Stimulated activated CD4-positive, alpha-beta T cell treated with anti-CD3 and anti-CD28 coated beads, Interleukin-15, amount 100 ng/mL, for 1 hour (primary cell): ENCODE data around the gene BCAS3.
"Not testable (repeated sequence)": the region's sequence is repeated elsewhere in the genome, so short reads cannot be mapped to it uniquely, and the experiment has no call there.

Source experiments
- DNase-seq, 2 donors: peaks; one replicate each; pipeline ENCODE4 v3.0.0-alpha.2; 2020; ENCODE audit warnings: low read depth in 1 of 2, low spot score in 1 of 2

Gene BCAS3

DNA sequence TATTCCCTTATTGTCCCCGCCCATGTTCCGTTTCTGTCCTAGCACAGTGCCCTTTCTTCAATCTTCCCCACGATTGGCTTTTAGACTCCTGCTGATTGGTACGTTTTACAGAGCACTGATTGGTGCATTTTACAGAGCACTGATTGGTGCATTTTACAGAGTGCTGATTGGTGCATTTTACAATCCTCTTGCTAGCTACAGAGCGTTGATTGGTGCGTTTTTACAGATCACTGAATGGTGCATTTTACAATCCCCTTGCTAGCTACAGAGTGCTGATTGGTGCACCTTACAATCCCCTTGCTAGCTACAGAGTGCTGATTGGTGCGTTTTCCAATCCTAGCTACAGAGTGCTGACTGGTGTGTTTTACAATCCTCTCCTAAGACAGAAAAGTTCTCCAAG is 3.0 kb upstream of the BCAS3 start:
- DNase-seq, result not testable (repeated sequence)

DNA sequence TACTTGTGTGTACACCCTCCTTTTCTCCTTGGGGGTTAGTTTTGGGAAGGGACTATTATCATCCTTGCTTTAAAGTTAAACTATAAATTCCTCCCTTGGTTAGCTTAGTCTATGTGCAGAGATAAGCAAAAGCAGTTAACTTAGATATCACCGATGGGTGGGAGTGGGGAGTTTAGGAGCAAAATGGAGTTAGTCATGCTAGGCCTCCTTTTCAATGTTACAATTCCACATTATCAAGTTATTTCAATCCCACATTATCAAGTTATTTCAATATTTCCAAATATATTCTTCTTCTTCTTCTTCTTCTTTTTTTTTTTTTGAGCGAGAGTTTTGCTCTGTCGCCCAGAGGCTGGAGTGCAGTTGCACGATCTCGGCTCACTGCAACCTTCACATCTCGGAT is 1.7 kb upstream of the BCAS3 start:
- DNase-seq, result no peak

DNA sequence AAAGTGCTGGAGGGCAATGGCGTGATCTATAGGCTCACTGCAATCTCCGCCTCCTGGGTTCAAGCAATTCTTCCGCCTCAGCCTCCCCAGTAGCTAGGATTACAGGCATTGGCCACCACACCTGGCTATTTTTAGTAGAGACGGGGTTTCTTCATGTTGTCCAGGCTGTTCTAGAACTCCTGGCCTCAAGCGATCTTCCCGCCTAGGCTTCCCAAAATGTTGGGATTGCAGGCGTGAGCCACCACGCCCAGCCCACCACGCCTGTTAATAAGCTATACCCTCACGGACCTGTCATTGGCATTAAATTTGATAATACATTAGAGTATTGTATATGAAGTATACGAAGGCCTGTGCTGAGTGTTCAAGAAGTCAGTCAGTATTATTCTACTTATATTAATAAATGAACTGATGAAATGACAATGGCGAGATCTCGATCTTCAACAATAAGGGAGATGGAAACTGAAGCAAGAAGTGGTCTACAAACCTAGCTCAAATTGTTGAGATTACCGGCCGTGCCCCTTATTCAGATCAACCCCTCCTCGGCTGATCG is 818 bp upstream of the BCAS3 start:
- DNase-seq, result no peak

DNA sequence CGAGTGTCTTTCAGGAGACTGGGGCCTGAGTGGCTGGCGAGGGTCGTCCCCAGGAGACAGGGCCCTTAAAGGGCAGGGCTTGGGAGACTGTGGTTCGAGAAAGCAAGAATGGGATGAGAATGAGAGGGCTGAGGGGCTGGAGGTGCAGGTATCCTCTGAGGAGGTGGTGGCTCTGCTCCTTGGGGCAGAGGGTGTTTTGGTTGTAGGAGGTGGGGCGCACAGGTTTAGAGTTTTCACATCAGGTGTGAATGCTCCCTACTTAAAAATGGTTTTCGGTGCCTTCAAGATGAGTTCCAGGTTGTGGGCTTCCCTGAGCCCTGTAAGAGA is 430 bp downstream of the BCAS3 start:
- DNase-seq, result no peak

DNA sequence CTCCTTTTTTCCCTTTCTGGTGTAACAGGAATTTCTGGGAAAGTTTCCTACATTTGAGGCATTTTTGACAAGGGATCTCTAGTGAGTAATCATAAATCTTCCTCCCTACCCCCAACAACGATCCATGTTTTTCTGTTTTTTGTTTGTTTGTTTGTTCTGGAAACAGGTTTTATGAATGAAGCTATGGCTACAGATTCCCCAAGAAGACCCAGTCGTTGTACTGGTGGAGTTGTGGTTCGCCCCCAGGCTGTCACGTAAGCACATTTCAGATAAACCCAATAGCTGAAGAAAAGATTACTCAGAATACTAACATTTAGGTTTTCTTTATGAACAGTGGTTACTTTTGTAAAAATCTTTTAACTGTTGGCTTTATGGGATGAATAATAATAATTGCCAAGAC is 1.6 kb downstream of the BCAS3 start:
- no peak for DNase-seq

DNA sequence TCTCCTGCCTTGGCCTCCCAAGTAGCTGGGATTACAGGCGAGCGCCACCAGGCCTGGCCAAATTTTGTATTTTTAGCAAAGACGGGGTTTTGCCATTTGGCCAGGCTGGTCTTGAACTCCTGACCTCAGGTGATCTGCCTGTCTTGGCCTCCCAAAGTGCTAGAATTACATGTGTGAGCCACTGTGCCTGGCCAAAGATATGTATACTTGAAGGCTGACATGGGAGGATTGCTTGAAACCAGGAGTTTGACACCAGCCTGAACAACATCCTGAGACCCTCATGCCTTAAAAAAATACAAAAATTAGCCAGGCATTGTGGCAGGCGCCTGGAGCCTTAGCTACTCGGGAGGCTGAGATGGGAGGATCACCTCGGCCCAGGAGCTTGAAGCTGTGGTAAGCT is 3.1 kb downstream of the BCAS3 start:
- no peak for DNase-seq

DNA sequence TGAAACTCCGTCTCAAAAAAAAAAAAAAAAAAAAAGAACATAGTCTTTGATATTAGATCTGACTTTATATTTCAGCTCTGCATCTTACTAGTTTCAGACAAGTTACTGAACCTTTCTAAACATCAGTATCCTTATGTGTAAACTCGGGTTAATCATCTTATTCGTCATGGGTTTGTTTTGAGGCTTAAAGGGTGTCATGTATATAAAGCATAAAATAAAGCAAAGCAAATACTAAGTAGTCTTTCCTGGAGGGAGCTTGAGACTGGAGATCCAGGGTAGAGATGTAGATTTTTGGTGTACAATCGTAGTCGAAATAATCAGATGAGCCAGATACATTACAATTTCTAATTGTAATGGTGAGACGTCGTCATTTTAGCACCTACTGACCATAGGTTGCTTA is 7.8 kb downstream of the BCAS3 start:
- no peak for DNase-seq

DNA sequence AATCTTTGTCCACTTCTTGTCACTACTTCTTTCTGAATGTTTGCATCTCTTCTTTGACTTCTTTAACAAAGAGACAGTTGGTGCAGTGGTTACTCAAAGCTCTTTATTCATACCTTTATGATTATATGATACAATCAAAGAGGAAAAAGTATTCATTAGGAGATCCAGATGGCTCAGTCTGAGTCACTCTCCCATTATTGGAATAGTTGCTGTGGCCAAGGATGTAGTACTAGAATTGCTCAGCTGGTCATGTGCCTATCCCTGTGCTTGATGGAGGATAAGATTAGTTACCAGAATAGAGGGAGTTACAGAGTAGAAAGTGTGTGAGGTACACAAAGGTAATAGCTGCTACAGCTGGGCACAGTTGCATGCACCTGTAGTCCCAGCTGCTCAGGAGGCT is 18.3 kb downstream of the BCAS3 start:
- DNase-seq, result no peak

DNA sequence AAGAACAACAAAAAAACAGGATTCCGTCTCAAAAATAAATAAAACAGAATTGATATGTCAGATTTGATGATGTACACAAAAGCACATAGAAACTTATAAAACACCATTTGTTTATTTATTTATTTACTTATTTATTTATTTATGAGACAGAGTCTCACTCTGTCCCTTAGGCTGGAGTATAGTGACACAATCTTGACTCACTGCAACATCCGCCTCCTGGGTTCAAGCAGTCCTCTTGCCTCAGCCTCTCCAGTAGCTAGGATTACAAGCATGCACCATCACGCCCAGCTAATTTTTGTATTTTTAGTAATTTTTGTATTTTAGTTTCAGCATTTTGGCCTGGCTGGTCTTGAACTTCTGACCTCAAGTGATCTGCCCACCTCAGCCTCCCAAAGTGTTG is 21.4 kb downstream of the BCAS3 start:
- DNase-seq, result no peak

DNA sequence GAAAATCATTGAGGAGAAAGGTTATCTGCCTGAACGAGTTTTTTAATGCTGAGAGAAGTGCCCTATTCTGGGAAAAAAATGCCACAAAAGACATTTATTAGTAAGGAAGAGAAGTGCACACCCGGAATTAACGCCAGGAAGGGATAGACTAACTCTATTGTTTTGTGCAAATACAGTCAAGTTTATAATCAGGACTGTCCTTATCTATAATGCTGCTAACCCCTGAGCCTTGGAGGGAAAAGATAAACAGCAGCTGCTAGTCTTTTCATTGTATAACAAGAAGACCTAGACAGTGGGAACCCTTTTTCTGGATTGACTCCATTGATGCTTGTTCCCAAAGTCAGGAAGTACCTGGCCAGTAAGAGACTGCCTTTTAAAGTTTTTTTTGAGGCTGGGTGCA is 26.5 kb downstream of the BCAS3 start:
- no peak for DNase-seq

DNA sequence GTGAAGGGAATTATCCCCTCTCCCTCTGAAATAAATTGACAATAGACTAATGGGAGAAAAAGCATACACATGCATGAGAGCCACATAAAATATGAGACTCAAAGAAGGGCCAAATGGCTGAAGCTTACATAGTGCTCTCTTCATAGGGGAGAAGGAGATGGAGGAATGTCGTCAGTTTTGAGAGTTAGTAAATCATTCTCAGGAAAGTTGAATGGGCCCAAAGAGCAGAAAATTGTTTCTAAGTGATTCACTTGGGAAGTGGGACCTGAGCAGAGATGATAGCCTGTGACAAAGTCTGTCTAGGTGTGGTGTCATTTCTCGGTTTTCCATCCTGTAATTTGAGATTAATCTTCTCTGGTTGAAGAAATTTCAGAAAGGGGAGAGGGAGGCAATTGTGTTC is 35.0 kb downstream of the BCAS3 start:
- DNase-seq, result no peak

DNA sequence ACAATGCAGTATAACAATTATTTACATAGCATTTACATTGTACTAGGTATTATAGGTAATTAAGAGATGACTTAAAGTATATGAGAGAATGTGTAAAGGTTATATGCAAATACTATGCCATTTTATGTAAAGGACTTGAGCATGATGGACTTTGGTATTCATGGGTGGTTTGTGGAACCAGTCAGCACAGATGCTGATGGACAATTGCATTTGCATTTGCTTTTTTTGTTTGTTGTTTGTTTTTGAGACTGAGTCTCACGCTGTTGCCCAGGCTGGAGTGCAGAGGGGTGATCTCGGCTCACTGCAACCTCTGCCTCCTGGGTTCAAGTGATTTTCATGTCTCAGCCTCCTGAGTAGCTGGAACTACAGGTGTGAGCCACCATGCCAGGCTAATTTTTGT is 36.0 kb downstream of the BCAS3 start:
- no peak for DNase-seq

DNA sequence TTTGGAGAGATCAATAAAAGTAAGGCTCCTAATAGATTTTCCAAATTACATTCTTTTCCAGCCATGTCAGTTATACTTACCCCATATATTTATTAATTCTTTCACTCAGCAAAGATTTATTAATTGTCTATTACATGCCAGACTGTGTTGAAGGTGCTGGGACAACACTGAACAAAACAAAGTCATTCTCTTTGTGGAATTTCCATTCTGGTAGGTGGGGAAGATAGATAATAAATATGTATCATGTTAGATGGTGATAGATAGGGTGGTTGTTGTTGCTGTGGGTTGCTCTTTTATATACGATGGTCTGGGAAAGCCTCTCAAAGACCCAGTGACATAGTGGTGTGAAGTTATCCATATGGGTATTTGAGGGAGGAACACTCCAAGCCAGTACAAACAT is 39.1 kb downstream of the BCAS3 start:
- no peak for DNase-seq

DNA sequence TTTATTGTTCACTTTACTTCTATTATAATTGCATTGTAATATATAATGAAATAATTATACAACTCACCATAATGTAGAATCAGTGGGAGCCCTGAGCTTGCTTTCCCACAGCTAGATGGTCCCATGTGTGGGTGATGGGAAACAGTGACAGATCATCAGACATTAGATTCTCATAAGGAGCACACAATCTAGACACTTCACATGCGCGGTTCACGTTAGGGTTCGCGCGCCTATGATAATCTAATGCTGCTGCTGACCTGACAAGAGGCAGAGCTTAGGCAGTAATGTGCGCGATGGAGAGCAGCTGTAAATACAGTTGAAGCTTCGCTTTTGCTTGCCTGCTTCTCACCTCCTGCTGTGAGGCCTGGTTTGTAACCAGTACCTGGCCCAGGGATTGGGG is 40.2 kb downstream of the BCAS3 start:
- DNase-seq, result no peak

DNA sequence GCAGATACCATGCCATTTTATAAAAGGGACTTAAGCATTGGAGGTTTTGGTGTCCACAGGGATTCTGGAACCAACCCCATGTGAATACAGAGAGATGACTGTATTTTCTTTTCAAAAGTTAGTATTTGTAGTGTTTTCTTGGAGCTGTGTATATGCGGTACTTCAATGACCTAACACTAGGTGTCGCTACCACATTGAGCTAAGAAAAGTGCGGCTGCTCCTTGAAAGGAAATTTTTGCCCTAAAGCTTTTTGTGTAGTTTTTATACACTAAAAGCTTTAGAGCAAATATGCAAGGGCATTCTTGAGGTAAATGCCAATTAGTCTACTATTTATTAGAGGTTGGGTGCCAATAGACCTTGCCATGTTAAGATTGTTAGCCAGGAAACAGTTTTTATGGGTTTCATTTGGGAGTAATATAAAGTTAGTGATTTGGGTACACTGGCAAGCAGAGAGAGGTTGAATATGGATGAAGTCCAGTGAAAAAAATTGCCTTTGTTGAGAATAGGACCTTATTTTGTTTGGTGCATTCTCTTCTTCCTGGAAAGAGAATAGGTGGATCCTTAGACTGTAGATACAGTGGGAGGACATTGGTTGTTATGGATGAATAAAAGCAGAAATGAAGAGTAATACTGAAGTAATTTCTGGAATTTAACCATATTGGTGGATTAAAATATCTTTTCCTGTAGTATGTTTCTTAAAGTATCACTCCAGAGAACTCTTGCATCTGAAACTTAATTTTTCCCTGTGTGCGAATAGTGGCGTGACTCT is 43.3 kb downstream of the BCAS3 start:
- no peak for DNase-seq

DNA sequence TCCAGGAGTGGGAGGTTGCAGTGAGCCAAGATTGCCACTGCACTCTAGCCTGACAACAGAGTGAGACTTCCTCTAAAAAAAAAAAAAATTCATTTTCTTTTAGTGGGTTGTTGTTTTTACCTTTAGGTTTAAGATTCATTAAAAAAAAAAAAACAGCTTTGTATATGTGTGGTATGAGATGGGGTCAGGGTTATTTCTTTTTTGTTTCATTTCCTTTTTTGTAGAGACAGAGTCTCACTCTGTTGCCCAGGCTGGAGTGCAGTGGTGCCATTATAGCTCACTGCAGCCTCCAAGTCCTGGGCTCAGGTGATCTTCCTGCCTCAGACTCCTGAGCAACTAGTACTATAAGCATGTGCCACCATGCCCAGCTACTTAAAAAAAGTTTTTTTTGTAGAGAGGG is 47.0 kb downstream of the BCAS3 start:
- no peak for DNase-seq

DNA sequence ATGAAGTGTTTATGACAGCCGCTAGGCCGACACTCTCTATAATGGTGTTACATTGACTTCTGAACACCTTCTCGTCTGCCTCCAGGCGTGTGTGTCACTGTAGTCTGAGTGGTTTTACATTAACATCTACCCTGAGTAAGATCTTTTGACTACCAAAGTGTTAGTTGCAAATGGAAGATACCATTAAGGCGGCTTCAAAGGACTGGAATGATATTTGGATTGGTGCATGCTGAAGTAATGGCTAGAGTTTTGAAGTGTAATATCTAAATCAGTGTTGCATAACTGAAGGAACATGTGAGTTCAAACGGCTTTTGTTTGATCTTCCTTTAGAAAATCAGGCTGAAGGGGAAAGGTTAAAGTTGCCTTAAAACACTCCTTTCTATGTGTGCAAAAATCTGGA is 52.2 kb downstream of the BCAS3 start:
- no peak for DNase-seq

DNA sequence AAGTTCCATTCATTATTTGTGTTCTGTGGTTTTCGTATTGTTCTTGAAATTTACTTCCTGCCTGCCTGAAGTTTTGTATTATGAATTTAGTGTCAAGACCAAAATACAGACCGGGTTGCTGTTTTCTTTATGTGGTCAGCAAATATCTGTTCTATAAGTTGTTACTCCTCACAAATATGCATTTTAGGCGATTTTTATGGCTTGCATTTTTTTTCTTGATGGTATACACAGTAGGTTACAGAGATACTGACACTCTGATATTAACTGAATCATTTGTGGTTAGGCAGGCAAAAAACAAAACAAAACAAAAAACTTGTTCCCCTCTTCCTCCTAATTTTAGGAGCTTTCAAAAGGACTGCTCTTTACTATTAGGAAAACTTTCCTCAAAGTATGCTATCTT is 52.6 kb downstream of the BCAS3 start:
- no peak for DNase-seq

DNA sequence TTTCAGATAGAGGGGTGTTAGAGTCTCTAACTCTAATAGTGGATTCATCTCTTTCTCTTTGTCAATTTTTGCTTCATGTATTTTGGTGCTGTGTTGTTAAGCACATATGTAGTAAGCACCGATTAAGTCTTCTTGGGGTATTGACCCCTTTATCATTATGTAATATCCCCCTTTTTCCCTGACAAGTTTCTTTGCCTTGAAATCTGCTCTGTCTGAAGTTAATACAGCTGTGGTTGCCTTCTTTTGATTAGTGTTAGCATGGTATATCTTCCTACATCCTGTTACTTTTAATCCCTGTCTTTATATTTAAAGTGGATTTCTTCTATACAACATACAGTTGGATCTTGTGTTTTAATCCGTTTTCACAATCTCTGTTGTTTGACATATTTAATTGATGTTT is 60.6 kb downstream of the BCAS3 start:
- no peak for DNase-seq

DNA sequence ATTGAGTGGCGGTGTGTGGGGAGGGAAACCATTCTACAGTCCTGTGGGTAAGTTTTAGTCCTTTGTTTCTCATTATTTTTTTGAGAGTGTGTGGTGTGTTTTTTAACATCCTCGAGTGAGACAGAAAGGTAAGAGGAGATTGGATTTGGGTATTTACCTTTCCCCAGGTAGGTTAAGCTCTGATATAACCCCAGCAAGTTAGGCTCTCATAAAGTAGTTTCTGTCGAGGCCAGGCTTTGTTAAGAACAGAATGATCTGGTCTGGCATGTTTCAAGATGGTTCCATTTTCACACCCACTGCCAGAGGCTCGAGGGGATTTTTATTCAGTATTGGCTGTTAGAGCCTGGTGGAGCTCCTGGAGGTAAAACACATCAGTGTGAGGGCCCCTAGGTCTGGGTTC is 62.9 kb downstream of the BCAS3 start:
- DNase-seq, result no peak

DNA sequence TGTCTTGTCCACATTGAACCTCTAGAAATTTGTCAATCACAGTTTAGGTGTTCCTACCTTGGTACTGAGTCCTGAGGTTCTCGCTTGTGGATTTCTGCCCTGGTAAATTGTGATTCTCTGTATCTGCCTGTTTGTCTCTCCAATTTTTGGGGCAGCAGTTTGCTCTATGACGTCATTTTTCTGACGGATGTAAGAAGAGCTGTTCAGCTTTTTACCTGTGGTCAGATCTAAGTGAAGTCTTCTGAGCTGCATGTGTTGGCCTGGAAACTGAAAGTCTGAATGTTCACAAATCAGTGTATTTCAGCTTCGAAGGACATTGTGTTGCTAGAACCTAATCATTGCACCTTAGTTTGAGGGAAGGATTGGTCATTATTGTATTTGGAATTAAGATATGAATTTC is 63.4 kb downstream of the BCAS3 start:
- no peak for DNase-seq

DNA sequence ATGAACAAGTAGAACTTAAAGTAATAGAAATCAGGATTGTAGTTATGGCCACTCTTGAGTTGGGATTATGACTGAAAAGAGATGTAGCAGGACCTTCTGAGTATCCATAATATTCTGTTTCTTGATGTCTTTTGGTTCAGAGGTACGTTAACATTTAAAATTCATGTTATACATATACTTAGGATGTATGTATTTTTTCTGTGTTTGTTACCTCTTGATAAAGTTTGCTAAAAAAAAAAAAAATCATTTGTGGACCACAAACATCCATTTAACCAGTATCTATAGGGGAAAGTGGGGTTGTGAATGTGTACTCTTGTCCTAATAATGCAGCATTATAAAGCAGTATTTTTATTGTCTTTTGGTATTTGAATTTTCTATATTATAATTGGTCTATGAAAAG is 65.6 kb downstream of the BCAS3 start:
- no peak for DNase-seq

DNA sequence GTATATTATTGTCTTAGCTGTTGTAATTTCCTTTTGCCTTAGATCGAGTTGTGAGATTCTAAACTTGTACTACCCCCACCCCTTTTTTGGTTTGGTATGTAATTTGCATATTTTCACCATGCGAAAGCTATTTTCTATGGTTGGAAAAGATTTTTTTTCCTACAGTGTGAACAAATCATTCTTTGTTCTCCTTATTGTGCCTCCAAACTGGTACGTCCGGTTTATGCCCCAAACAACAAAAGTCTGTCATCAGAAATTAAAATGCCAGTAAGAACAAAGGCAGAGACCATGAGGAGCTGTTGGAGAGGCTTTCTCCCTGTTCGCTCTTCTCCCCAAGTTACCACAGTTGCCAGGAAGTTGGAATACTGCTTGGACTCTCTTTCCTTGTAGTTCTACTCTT is 66.1 kb downstream of the BCAS3 start:
- no peak for DNase-seq
